ENCODE results near the gene CCDC47.
"Not testable (repeated sequence)": the region's sequence is repeated elsewhere in the genome, so short reads cannot be mapped to it uniquely, and the experiment has no call there.

Gene CCDC47

GRCh38 chr17:63773272-63774140 is at the start of gene CCDC47:
TSS of gene CCDC47 (minus strand) at chr17:63773597. CDS start at chr17:63766175, 7,422 bp downstream.
- peak; percentile 100 for DNase-seq

- DNase-seq: no peak
Measured at GRCh38 chr17:63822537-63822936, 49.1 kb upstream of the CCDC47 start.

- no peak for DNase-seq
Measured at GRCh38 chr17:63821804-63822203, 48.4 kb upstream of the CCDC47 start.

DNA sequence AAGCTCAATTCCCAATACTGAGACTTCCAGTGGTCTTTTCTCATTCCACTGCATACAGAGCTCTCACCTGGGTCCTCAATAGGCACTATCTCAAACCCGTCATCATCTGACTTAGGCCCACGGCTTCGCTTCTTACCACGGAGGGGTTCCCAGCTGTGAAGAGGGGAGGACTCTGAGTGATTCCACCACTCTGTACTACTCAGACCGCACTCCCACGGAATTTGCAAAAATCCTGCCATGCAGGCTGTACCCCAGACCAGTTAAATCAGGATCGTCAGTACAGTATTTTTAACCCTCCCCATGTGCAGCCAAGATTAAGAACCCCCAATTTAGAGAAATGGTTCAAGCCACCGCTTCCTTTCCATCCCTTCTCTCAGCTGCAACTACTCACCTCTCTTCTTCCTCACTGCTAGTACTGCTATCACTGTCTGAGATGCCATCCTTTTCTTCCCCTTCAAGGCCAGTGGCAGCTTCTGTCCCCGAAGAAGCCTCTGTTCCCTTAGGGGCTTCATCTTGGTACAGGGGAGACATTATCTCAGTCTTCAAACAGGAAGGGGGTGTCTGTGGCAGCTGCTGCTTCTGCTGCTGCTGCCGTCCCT is 47.7 kb upstream of the CCDC47 start:
- DNase-seq: no peak

GRCh38 chr17:63819585-63820537 is 46.5 kb upstream of the CCDC47 start:
- no peak for DNase-seq

DNA sequence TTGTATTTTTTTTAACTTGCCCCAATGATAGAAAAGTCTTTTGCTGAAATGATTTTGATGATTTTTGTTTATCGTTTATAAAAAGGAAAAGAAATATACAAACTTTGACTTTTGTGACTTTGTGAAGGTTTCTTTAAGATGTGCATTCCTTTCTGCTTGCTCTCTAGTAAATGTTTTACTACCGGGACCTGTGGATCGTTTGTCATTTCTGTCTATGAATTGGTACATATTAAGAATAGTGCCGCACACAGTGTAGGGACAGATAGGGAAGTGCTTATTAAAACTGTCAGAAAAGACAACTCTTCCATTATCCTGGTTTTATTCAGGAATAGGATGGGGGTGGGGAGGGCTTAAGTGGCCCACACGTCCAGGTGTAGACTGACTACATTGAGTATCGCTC is 45.7 kb upstream of the CCDC47 start:
- DNase-seq: no peak

DNA sequence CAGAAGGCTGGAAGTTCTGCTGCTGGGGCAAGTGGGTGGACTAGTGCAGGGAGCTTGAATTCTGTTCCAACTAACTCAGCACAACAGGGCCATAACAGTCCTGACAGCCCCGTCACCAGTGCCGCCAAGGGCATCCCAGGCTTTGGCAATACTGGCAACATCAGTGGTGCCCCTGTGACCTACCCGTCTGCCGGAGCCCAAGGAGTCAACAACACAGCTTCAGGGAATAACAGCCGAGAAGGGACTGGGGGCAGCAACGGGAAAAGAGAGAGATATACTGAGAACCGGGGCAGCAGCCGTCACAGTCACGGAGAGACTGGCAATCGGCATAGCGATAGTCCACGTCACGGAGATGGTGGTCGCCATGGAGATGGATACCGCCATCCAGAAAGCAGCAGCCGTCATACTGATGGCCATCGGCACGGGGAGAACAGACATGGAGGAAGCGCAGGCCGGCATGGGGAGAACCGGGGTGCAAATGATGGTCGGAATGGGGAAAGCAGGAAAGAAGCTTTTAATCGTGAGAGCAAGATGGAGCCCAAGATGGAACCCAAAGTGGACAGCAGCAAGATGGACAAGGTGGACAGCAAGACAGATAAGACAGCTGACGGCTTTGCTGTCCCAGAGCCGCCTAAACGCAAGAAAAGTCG is 44.5 kb upstream of the CCDC47 start:
- no peak for DNase-seq

GRCh38 chr17:63816669-63817068 is 43.3 kb upstream of the CCDC47 start:
- DNase-seq: peak; percentile 43

DNA sequence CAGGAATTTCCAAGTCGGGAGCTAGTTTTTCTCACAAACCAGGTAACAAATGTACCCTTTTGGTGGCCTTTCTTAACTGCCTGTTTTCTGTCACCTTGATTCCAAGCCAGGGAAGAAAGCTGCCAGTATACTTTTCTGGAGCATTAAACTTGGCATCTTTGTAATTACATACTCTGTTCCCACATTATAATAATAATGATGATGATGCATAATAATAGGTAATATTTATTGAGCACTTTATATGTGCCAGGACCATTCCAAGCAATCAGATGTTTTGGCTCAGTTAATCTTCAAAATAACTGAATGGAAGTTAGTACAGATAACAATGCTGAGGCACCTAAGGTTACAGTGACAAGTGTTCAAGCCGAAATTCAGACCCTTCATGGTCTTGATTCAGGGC is 42.7 kb upstream of the CCDC47 start:
- no peak for DNase-seq

DNA sequence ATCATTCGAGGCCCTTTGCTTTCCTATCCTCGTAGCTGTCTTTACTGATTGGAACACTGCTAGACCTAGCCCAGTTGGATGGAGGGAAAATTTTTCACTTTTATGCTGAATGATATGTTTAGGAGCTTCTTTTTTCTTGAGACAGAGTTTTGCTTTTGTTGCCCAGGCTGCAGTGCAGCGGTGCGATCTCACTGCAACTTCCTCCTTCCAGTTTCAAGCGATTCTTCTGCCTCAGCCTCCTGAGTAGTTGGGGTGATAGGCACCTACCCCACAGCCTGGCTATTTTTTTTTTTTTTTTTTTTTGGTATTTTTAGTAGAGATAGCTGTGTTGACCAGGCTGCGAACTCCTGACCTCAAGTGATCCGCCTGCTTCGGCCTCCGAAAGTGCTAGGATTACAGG is 36.6 kb upstream of the CCDC47 start:
- DNase-seq: no peak

- no peak for DNase-seq
Measured at GRCh38 chr17:63805591-63805990, 32.2 kb upstream of the CCDC47 start.

DNA sequence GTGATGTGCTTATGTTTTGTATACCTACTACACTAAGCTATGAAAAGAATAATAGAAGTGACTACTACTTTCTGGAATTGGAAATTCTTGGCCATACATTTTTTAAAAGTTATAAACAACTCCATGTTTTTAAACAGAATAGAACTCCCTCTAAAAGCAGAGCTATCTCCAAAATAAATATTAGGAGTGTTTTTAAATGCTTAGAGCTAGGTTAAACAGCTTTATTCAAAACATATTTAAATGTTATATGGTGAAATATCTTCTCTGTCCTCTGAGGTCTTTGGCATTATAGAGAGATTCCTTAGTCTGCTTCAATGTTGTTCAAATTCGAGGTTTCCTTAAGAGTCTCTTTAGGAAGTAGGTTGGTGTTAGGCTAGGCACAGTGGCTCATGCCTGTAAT is 30.9 kb upstream of the CCDC47 start:
- no peak for DNase-seq

DNA sequence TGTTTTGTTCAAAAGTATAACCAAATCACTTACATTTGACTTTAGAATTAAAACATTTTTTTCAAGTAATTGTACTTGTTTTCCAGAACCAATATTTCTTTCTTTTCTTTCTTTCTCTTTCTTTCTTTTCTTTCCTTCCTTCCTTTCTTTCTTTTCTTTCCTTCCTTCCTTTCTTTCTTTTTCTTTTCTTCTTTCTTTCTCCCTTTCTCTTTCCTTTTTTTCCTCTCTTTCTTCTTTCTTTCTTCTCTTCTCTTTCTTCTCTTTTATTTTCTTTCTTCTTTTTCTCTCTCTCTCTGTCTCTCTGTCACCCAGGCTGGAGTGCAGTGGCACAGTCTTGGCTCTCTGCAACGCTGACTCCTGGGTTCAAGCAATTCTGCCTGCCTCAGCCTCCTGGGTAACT is 27.4 kb upstream of the CCDC47 start:
- DNase-seq: no peak

DNA sequence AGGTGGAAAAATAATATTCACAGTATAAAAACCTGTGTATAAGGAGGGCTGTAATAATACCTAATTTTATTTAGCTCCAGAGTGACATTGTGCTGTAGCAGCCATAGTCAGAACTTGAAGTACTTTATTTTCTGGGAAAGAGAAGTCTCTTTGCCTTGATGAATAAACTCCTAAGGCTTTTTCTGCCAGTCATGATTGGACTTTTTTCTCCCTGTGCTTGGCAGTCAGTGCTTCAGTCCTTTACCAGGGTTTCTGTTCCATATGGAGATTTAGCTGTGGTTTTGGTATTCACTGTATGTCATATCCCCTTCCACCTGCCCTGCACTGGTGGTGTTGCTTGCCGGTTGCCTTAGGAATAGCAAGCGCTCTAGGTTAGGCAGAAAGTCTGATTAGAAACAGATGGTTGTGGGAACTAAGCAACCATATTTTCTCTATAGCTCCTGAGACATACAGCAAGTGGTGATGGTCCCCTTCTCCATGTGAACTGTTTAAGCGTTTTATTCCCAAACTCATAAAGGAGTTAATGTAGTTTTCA is 25.2 kb upstream of the CCDC47 start:
- no peak for DNase-seq

- DNase-seq: not testable (repeated sequence)
Measured at GRCh38 chr17:63796375-63796774, 23.0 kb upstream of the CCDC47 start.

GRCh38 chr17:63792055-63792729 is 18.8 kb upstream of the CCDC47 start:
- DNase-seq: no peak

- DNase-seq: no peak
Measured at GRCh38 chr17:63790057-63790456, 16.7 kb upstream of the CCDC47 start.

- no peak for DNase-seq
Measured at GRCh38 chr17:63786971-63787711, 13.7 kb upstream of the CCDC47 start.

DNA sequence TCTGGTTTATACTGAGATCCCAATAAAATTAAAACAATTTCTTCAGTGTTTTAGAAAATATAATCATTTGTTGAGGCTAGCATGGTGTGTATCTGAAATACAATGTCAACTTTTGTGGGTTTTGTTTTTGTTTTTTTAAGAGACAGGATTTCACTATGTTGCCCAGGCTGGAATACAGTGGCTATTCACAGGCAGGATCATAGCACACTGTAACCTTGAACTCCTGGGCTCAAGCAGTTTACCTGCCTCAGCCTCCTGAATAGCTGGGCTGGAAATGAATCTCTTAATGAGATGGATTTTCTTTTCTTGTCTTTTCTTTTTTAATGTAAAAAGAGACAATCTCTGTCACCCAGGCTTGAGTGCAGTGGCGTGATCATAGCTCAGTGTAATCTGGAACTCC is 12.7 kb upstream of the CCDC47 start:
- no peak for DNase-seq

- peak; percentile 42 for DNase-seq
Measured at GRCh38 chr17:63785556-63785955, 12.2 kb upstream of the CCDC47 start.

GRCh38 chr17:63783522-63783921 is 10.1 kb upstream of the CCDC47 start:
- DNase-seq: no peak
